Suprapubic skin (tissue), 4 donors: ENCODE results near the gene ZSCAN10.

ENCODE experiments used
- EP300 ChIP-seq: sonication (generic); formaldehyde crosslinking; IDR thresholded peaks from one replicate; pipeline ENCODE4 v1.6.1; 2017; ENCODE audit warnings: antibody characterized with exemption
- POLR2A ChIP-seq, 2 donors: fragments of 450-650 bp; IDR thresholded peaks; one replicate each; pipeline ENCODE4 v1.6.1; 2017; ENCODE audit warnings: antibody characterized with exemption in 2 of 2, mild to moderate bottlenecking in 2 of 2, moderate library complexity in 2 of 2
- POLR2AphosphoS5 ChIP-seq, 3 donors: sonication (generic); formaldehyde crosslinking; IDR thresholded peaks; one replicate each; pipeline ENCODE4 v1.6.1; 2017; ENCODE audit warnings: antibody characterized with exemption in 3 of 3
- TF ChIP-seq, protein P1 (sequence below), 2 donors: fragments of 200-600 bp in 1 of 2; fragments of 450-650 bp in 1 of 2; sonication (generic) in 1 of 2; IDR thresholded peaks; one replicate each; pipeline ENCODE4 v1.5.1; 2016 to 2019; ENCODE audit warnings: antibody characterized with exemption in 2 of 2, mild to moderate bottlenecking in 1 of 2, moderate library complexity in 1 of 2

DNA sequence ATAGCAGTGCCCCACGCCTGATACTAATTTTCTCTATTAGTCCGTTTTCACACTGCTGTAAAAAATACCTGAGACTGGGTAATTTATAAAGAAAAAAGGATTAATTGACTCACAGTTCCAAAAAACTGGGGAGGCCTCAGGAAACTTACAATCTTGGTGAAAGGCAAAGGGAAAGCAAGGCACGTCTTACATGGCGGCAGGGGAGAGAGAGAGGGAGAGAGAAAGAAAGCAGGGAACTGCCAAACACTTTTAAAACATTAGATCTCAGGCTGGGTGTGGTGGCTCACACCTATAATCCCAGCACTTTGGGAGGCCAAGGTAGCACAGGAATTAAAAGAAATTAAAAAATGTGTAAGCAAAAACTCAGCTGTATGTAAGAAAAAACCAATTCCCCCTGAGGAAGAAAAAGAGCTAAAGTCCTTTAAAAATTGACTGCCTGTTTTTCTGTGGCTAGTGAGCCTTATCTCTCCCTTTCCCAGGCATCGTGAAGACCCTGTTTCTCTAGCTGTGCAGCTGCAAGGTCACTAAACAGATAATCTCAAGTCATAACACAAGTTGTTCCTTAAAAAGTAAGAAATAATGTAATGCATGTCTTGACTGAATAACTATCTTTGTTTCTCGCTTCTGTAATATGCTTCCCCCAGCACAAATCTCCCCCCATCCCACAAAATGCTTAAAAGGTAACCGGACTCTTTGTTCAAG, 14.0 kb downstream of the ZSCAN10 start:
- TF ChIP-seq POLR2A (IDR thresholded peaks at IDR 0.05), result no peak
- TF ChIP-seq, protein P1, sequence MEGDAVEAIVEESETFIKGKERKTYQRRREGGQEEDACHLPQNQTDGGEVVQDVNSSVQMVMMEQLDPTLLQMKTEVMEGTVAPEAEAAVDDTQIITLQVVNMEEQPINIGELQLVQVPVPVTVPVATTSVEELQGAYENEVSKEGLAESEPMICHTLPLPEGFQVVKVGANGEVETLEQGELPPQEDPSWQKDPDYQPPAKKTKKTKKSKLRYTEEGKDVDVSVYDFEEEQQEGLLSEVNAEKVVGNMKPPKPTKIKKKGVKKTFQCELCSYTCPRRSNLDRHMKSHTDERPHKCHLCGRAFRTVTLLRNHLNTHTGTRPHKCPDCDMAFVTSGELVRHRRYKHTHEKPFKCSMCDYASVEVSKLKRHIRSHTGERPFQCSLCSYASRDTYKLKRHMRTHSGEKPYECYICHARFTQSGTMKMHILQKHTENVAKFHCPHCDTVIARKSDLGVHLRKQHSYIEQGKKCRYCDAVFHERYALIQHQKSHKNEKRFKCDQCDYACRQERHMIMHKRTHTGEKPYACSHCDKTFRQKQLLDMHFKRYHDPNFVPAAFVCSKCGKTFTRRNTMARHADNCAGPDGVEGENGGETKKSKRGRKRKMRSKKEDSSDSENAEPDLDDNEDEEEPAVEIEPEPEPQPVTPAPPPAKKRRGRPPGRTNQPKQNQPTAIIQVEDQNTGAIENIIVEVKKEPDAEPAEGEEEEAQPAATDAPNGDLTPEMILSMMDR (IDR thresholded peaks at IDR 0.05), result no peak
- no peak for TF ChIP-seq POLR2AphosphoS5 (IDR thresholded peaks at IDR 0.05)
- TF ChIP-seq EP300, result no peak
